Common myeloid progenitor, CD34-positive (primary cell): ENCODE results near the gene OBSCN.

ENCODE experiments used
- CTCF ChIA-PET: fragments of 350-600 bp; sonication (Branson Sonifier 250); formaldehyde crosslinking; loops from one replicate; lab custom pipeline; 2021; ENCODE audit warnings: antibody characterized with exemption; lab: Charles Lee
- POLR2A ChIA-PET: fragments of 350-600 bp; sonication (Branson Sonifier 250); formaldehyde crosslinking; loops from one replicate; lab custom pipeline; 2021; ENCODE audit warnings: antibody characterized with exemption; lab: Charles Lee
- DNase-seq, 3 donors: peaks; one replicate each; pipeline versions ENCODE4 v3.0.0 to v3.0.0-alpha.2; 2013
- H3K27ac ChIP-seq, 2 experiments: 1 replicate in 1 of 2; 2 replicates in 1 of 2; pipeline ENCODE4 v1.7.0; 2013; ENCODE audit warnings: inconsistent platforms in 2 of 2, low read length in 2 of 2, mild to moderate bottlenecking in 2 of 2, low read depth in 1 of 2, moderate library complexity in 1 of 2; ENCODE audit not compliant: severe bottlenecking in 2 of 2, insufficient read depth in 1 of 2, poor library complexity in 1 of 2
- H3K27me3 ChIP-seq, 5 experiments: replicated peaks in 2 of 5; 1 replicate in 3 of 5; 2 replicates in 2 of 5; pipeline versions ENCODE4 v1.6.1 to v1.7.0; 2013; ENCODE audit warnings: low read length in 4 of 5, mild to moderate bottlenecking in 2 of 5, moderate library complexity in 2 of 5, inconsistent platforms in 1 of 5; ENCODE audit not compliant: insufficient read depth in 5 of 5, control insufficient read depth in 4 of 5
- H3K36me3 ChIP-seq, 4 experiments: 1 replicate in 2 of 4; 2 replicates in 2 of 4; pipeline versions ENCODE4 v1.6.1 to v1.7.0; 2013; ENCODE audit warnings: low read length in 3 of 4, control low read depth in 1 of 4, mild to moderate bottlenecking in 1 of 4; ENCODE audit not compliant: control insufficient read depth in 4 of 4, insufficient read depth in 4 of 4
- H3K4me1 ChIP-seq, 4 experiments: 1 replicate in 3 of 4; 2 replicates in 1 of 4; pipeline versions ENCODE4 v1.6.1 to v1.7.1; 2013; ENCODE audit warnings: low read length in 3 of 4, mild to moderate bottlenecking in 3 of 4, control low read depth in 1 of 4, inconsistent platforms in 1 of 4, moderate library complexity in 1 of 4; ENCODE audit not compliant: control insufficient read depth in 4 of 4, insufficient read depth in 4 of 4; ENCODE audit errors: control extremely low read depth in 1 of 4
- H3K4me3 ChIP-seq, 7 experiments: 1 replicate in 4 of 7; 2 replicates in 3 of 7; pipeline versions ENCODE4 v1.5.1 to v1.7.0; 2013; ENCODE audit warnings: mild to moderate bottlenecking in 7 of 7, low read length in 6 of 7, moderate library complexity in 6 of 7, inconsistent platforms in 2 of 7, low read depth in 2 of 7, control low read depth in 1 of 7; ENCODE audit not compliant: insufficient read depth in 4 of 7, control insufficient read depth in 1 of 7; ENCODE audit errors: extremely low read depth in 1 of 7
- H3K9me3 ChIP-seq, 5 experiments: 1 replicate in 4 of 5; 2 replicates in 1 of 5; pipeline versions ENCODE4 v1.6.1 to v1.7.1; 2013; ENCODE audit warnings: low read length in 4 of 5, mild to moderate bottlenecking in 2 of 5, inconsistent platforms in 1 of 5, low read depth in 1 of 5, moderate library complexity in 1 of 5; ENCODE audit not compliant: control insufficient read depth in 4 of 5, insufficient read depth in 2 of 5; ENCODE audit errors: control extremely low read depth in 1 of 5
- WGBS: methylation state at CpG from one replicate; pipeline ENCODE4 v1.1.5; 2013; ENCODE audit not compliant: insufficient coverage; 5-methylcytosine and 5-hydroxymethylcytosine counted together

Gene OBSCN

DNA sequence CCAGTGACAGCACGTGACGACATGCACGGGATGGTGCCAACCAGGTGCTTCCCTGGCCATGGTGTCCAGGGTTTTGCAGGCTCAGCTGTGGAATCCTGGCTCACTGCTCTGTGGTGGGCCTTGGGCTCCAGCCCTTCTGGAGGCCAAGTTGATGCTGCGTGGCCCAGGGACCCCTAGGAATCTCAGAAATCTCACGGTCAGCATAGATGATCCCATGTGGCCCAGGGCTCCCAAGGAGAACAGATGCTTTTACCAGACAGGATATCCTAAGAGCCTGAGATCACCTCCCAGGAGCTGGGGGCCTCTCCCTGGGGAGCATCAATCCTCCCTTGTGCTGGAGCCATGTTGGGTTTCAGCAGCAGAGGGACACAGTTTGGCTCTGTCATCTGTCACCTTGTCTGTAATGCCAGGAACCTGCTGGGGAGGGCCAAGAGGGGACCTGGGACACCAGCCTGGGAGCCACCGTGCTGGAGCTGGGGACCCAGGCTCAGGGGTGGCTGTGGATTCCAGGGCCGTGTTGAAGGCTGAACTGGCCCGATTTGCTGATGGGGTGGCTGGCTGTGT, 134.9 kb downstream of the OBSCN start:
- Histone ChIP-seq H3K4me1 (no peaks in the 10 kb centered on the region), H3K36me3 (peaks cover 0 to 52% (median 13%) of the 10 kb centered on the region in 4 experiments), H3K4me3 (no peak overlapping the region), H3K9me3 (peaks cover 0 to 8% (median 0%) of the 10 kb centered on the region in 5 experiments), H3K27ac (no peak overlapping the region), H3K27me3 (no peaks in the 10 kb centered on the region)
- CTCF ChIA-PET, result interaction anchor here (1.1 kb wide), 1 partner anchor 10 kb away, joined by 3 read pairs; no protein-coding TSS in a partner anchor
- no peak for DNase-seq
- WGBS, result 100% methylated on average over 8 of the region's 8 CpGs
- POLR2A ChIA-PET, result no interaction called here

DNA sequence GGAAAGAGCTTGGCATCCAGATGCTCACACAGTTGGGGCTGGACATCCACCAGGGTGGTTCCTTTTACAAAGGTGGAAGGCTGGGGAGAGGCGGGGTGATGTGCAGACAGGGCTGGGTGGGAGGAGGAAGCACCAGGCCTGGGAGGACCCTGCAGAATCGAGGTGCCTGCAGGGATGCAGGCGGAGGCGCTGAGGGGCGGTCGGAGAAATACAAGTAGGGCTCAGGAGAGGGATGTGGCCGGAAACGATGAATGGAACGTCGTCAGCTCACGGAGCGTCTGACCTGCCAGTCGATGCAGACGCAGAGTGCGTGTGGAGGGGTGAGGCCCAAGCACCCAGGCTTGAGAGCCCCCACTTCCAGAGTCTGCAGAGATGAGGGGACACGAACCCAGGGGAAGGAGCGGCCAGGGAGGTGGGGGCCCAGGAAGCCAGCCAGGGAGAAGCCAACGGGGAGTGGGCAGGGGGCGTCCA, 135.4 kb downstream of the OBSCN start:
- Histone ChIP-seq H3K27ac (no peak overlapping the region), H3K27me3 (peaks cover 0 to 2% (median 0%) of the 10 kb centered on the region in 5 experiments), H3K4me1 (no peaks in the 10 kb centered on the region), H3K4me3 (no peak overlapping the region), H3K9me3 (peaks cover 0 to 8% (median 0%) of the 10 kb centered on the region in 5 experiments), H3K36me3 (peaks cover 0 to 48% (median 13%) of the 10 kb centered on the region in 4 experiments)
- CTCF ChIA-PET, result no interaction called here
- WGBS, result 94% methylated on average over 15 of the region's 19 CpGs
- POLR2A ChIA-PET, result no interaction called here
- no peak for DNase-seq

DNA sequence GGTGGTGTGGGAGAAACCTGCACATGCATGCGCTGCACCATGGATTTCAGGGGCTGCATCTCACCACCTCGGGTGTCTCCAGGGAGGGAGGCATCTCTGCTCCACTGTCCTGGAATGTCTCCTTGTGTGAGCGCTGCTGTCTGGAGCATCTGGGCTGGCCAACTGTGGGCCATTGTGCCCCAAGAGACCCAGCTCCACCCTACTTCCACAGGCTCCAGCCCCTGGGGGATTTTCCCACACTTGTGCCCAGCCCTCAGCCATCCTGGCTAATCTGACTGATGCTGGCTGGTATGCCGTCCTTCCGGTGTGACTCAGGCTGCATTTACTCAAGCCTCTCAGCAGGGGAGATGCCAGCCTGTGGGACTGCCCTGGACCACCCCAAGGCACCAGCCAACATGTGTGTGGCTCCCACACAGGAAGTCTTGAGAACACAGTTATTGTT, 136.8 kb downstream of the OBSCN start:
- Histone ChIP-seq H3K27ac (no peak overlapping the region), H3K27me3 (peaks cover 0 to 2% (median 0%) of the 10 kb centered on the region in 5 experiments), H3K36me3 (peaks cover 0 to 33% (median 9%) of the 10 kb centered on the region in 4 experiments), H3K4me1 (no peaks in the 10 kb centered on the region), H3K4me3 (no peak overlapping the region), H3K9me3 (peaks cover 0 to 8% (median 0%) of the 10 kb centered on the region in 5 experiments)
- POLR2A ChIA-PET, result no interaction called here
- CTCF ChIA-PET, result no interaction called here
- WGBS, result 97% methylated on average over 5 of the region's 5 CpGs
- DNase-seq, result no peak

DNA sequence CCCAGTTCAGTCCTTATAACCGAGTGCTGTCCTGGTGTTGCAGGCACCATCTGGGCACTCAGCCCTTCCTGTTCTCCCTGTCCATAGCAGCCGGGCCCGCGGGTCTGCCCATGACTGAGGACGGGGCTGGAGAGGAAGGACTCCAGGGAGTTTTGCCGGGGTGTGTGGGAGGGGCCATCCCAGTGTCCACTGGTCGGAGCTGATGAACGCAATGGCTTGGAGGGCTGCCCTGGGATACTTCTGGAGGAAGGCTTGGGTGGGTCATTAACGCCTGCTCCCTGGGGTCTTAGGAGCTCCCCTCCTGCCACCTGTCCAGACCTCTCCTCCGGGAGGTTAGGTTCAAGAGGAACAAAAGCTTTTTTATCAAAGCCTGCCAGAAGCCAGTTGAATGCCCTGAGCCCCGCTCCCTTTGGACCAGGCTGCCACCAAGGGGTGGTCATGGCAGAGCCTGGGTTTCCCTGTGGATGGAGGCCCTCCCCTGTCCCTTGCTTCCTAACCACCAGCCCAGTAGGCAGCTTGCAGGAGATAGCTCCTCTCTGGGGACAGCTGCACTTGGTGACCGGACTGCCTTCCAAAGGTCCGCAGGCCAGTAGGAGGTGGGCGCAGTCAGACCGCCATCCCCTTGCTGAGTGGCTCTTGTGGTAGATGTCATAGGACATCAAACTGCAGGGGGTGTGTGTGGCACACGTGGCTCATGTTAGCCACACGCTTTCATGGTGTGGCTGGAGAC, 137.5 kb downstream of the OBSCN start:
- H3K27me3 ChIP-seq, result peaks cover 0 to 2% (median 0%) of the 10 kb centered on the region in 5 experiments
- no peak overlapping the region for H3K4me3 ChIP-seq
- whole genome bisulfite sequencing, result 99% methylated on average over 11 of the region's 17 CpGs
- POLR2A ChIA-PET, result no interaction called here
- DNase-seq, result no peak
- no peaks in the 10 kb centered on the region for H3K4me1 ChIP-seq
- H3K36me3 ChIP-seq, result peaks cover 0 to 27% (median 7%) of the 10 kb centered on the region in 4 experiments
- peaks cover 0 to 8% (median 0%) of the 10 kb centered on the region in 5 experiments for H3K9me3 ChIP-seq
- H3K27ac ChIP-seq, result no peak overlapping the region
- CTCF ChIA-PET, result interaction anchor here (0.6 kb wide), 1 partner anchor 169 kb away, joined by 3 read pairs; no protein-coding TSS in a partner anchor

DNA sequence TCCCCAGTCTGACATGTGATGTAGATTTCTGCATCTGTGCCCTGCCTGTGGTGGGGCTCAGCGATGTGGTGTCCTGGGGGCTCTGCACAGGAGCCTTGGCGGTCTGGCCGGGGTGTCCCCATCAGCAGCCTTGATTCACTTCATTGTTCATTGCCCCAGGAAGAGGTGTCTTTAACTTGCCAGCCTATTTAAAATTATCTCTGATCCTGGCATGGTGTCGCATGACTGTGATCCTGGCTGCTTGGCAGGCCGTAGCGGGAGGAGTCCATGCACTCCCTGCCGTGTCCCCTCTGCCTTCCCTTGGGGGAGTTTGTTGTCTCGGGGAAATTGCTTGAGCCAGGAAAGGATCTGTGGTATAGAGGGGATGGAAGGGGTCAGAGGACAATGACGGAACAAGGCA, 138.9 kb downstream of the OBSCN start:
- CTCF ChIA-PET, result no interaction called here
- peaks cover 0 to 2% (median 0%) of the 10 kb centered on the region in 5 experiments for H3K27me3 ChIP-seq
- POLR2A ChIA-PET, result no interaction called here
- DNase-seq, result no peak
- WGBS, result 97% methylated on average over 8 of the region's 9 CpGs
- H3K4me1 ChIP-seq, result no peaks in the 10 kb centered on the region
- H3K9me3 ChIP-seq, result peaks cover 0 to 8% (median 0%) of the 10 kb centered on the region in 5 experiments
- no peak overlapping the region for H3K4me3 ChIP-seq
- H3K36me3 ChIP-seq, result peaks cover 0 to 24% (median 4%) of the 10 kb centered on the region in 4 experiments
- no peak overlapping the region for H3K27ac ChIP-seq

DNA sequence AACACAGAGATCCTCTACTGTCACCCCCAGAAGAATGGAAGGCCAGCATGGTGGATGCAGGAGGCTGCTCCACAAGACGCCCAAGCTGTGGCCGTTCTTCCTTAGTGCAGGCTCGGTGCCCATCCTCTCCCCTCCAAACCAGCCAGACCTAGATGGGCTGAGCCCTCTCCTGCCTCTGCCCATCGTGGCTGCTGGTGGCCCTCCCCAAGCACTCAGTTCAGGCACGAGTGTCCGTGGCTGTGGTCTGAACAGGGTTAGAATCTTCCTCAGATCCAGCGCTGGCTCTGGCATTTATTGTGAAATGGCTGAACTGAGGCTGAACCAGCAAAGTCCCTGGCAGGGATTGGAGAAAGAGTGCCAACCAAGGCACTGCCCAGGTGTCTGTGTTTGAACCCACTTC, 139.3 kb downstream of the OBSCN start:
- POLR2A ChIA-PET, result no interaction called here
- peaks cover 0 to 8% (median 0%) of the 10 kb centered on the region in 5 experiments for H3K9me3 ChIP-seq
- DNase-seq, result no peak
- WGBS, result 95% methylated on average over 5 of the region's 7 CpGs
- CTCF ChIA-PET, result no interaction called here
- no peak overlapping the region for H3K27ac ChIP-seq
- H3K4me3 ChIP-seq, result no peak overlapping the region
- H3K27me3 ChIP-seq, result peaks cover 0 to 2% (median 0%) of the 10 kb centered on the region in 5 experiments
- peaks cover 0 to 22% (median 4%) of the 10 kb centered on the region in 4 experiments for H3K36me3 ChIP-seq
- H3K4me1 ChIP-seq, result no peaks in the 10 kb centered on the region
